HCT116 (cell line): ENCODE results near the gene PICALM. TPM values are rescaled to one million over a fixed set of nuclear protein-coding genes. Genes with fewer than 3 reads are reported as not detected.

ENCODE experiments used
- ATAC-seq: fragments of 200-7000 bp; cut with Tn5 transposase; 2 replicates; pipeline ENCODE4 v1.9.1; 2020; ENCODE audit warnings: mild to moderate bottlenecking, moderate library complexity
- BruUV-seq: library from RNA; stranded (reverse); fragments of 400-500 nt; replicated peaks from 2 replicates; lab custom pipeline; 2021; lab: Mats Ljungman, UMichigan
- CTCF ChIA-PET: fragments of 300-600 bp; sonication (Branson Sonifier 250); formaldehyde crosslinking; loops from one replicate; lab custom pipeline; 2021; ENCODE audit warnings: antibody characterized with exemption; lab: Charles Lee
- POLR2A ChIA-PET: fragments of 300-600, 350-600 bp; sonication (Branson Sonifier 250); formaldehyde crosslinking; loops from one replicate; lab custom pipeline; 2021; ENCODE audit warnings: antibody characterized with exemption; lab: Charles Lee
- RAD21 ChIA-PET, 2 experiments: fragments of 300-600 bp; sonication (Branson Sonifier 250); formaldehyde crosslinking; loops; one replicate each; lab custom pipeline; 2023; ENCODE audit warnings: low total read pairs in 2 of 2; ENCODE audit not compliant: uncharacterized antibody in 2 of 2, unreplicated experiment in 2 of 2, low non-redundant PET in 1 of 2; lab: Charles Lee
- DNase-seq: peaks from one replicate; pipeline ENCODE4 v3.0.0-alpha.2; 2010; ENCODE audit warnings: low read depth, low spot score
- H2AFZ ChIP-seq: fragments of 200-600 bp; shearing (Covaris generic), sonication (generic); 2 replicates; pipeline ENCODE4 v1.6.1; 2017; ENCODE audit warnings: low read depth, mixed run types, mixed read lengths, antibody characterized with exemption, low read length; ENCODE audit not compliant: poor library complexity, severe bottlenecking
- H3K27ac ChIP-seq: 2 replicates; pipeline ENCODE4 v1.5.1; 2012; ENCODE audit warnings: low read depth, low read length
- H3K27me3 ChIP-seq: fragments of 200-600 bp; sonication (generic); 2 replicates; pipeline ENCODE4 v1.6.1; 2016; ENCODE audit warnings: mixed run types, low read length, mixed read lengths; ENCODE audit not compliant: insufficient read depth
- H3K36me3 ChIP-seq, 2 experiments: fragments of 200-500 bp in 1 of 2; fragments of 200-600 bp in 1 of 2; sonication (Bioruptor generic) in 1 of 2; sonication (generic) in 1 of 2; 2 replicates each; pipeline versions ENCODE4 v1.5.1 to v1.6.1; 2014 to 2016; ENCODE audit warnings: low read length in 2 of 2, inconsistent platforms in 1 of 2, mixed read lengths in 1 of 2, mixed run types in 1 of 2; ENCODE audit not compliant: insufficient read depth in 2 of 2, control insufficient read depth in 1 of 2
- H3K4me1 ChIP-seq, 2 experiments: fragments of 200-600 bp in 1 of 2; sonication (generic) in 1 of 2; 2 replicates each; pipeline versions ENCODE4 v1.5.1 to v1.6.1; 2012 to 2017; ENCODE audit warnings: low read length in 2 of 2, inconsistent platforms in 1 of 2, mild to moderate bottlenecking in 1 of 2, mixed read lengths in 1 of 2, mixed run types in 1 of 2, moderate library complexity in 1 of 2; ENCODE audit not compliant: insufficient read depth in 2 of 2, control insufficient read depth in 1 of 2
- H3K4me2 ChIP-seq: fragments of 200-600 bp; sonication (generic); 2 replicates; pipeline ENCODE4 v1.6.1; 2017; ENCODE audit warnings: mixed run types, low read length, mixed read lengths
- H3K4me3 ChIP-seq, 2 experiments: fragments of 200-600 bp in 1 of 2; sonication (generic) in 1 of 2; replicated peaks in 1 of 2; 2 replicates each; pipeline ENCODE4 v1.5.1; 2011 to 2016; ENCODE audit warnings: low read length in 2 of 2, control low read depth in 1 of 2, low read depth in 1 of 2, mild to moderate bottlenecking in 1 of 2, mixed read lengths in 1 of 2, mixed run types in 1 of 2
- H3K79me2 ChIP-seq: fragments of 200-600 bp; sonication (generic); 2 replicates; pipeline ENCODE4 v1.6.1; 2017; ENCODE audit warnings: mild to moderate bottlenecking, mixed run types, low read length, moderate library complexity, mixed read lengths; ENCODE audit not compliant: insufficient read depth
- H3K9ac ChIP-seq: fragments of 200-600 bp; sonication (generic); 2 replicates; pipeline ENCODE4 v1.6.1; 2016; ENCODE audit warnings: low read length, mixed read lengths
- H3K9me2 ChIP-seq: fragments of 200-600 bp; sonication (generic), shearing (Covaris generic); 2 replicates; pipeline ENCODE4 v1.6.1; 2017; ENCODE audit warnings: mixed run types, mild to moderate bottlenecking, moderate library complexity; ENCODE audit not compliant: insufficient read depth
- H3K9me3 ChIP-seq, 2 experiments: fragments of 200-500 bp in 1 of 2; fragments of 200-600 bp in 1 of 2; sonication (Bioruptor generic) in 1 of 2; sonication (generic) in 1 of 2; 2 replicates each; pipeline ENCODE4 v1.6.1; 2014 to 2017; ENCODE audit warnings: low read length in 2 of 2, mixed read lengths in 2 of 2, inconsistent platforms in 1 of 2, low read depth in 1 of 2, mild to moderate bottlenecking in 1 of 2, mixed run types in 1 of 2, moderate library complexity in 1 of 2; ENCODE audit not compliant: control insufficient read depth in 1 of 2, insufficient read depth in 1 of 2
- H4K20me1 ChIP-seq: fragments of 200-600 bp; sonication (generic), shearing (Covaris generic); 2 replicates; pipeline ENCODE4 v1.6.1; 2017; ENCODE audit warnings: mixed run types, mild to moderate bottlenecking, moderate library complexity; ENCODE audit not compliant: insufficient read depth
- EGR1 ChIP-seq: IDR thresholded peaks from 2 replicates; pipeline ENCODE4 v1.6.1; 2012; ENCODE audit warnings: low read depth
- EZH2 ChIP-seq: fragments of 200-600 bp; sonication (generic); IDR thresholded peaks from 2 replicates; pipeline ENCODE4 v1.6.1; 2017; ENCODE audit warnings: antibody characterized with exemption, mixed run types
- FOSL1 ChIP-seq: IDR thresholded peaks from 2 replicates; pipeline ENCODE4 v1.6.1; 2012; ENCODE audit warnings: low read depth
- JUND ChIP-seq: IDR thresholded peaks from 2 replicates; pipeline ENCODE4 v1.6.1; 2012
- SP1 ChIP-seq: IDR thresholded peaks from 2 replicates; pipeline ENCODE4 v1.6.1; 2012; ENCODE audit warnings: low read depth
- SRF ChIP-seq: IDR thresholded peaks from 2 replicates; pipeline ENCODE4 v1.6.1; 2012; ENCODE audit warnings: low read depth
- ZFX ChIP-seq: fragments of 450-650 bp; IDR thresholded peaks from 2 replicates; pipeline ENCODE4 v1.6.1; 2017
- intact Hi-C: fragments of 100-400 bp; cut with micrococcal nuclease; formaldehyde crosslinking; loops from 2 replicates; pipeline ENCODE4 v1.10.0; 2022
- total RNA-seq: library from RNA; stranded (reverse); gene quantifications from one replicate; pipeline ENCODE4 v1.2.1, GENCODE V29; 2021; ENCODE audit not compliant: unreplicated experiment
- TF ChIP-seq, protein P1 (sequence below): IDR thresholded peaks from 2 replicates; pipeline ENCODE4 v1.6.1; 2012; ENCODE audit warnings: low read depth

Gene PICALM
- total RNA-seq, 1 experiment from 2014 or later, result 90.6 TPM

DNA sequence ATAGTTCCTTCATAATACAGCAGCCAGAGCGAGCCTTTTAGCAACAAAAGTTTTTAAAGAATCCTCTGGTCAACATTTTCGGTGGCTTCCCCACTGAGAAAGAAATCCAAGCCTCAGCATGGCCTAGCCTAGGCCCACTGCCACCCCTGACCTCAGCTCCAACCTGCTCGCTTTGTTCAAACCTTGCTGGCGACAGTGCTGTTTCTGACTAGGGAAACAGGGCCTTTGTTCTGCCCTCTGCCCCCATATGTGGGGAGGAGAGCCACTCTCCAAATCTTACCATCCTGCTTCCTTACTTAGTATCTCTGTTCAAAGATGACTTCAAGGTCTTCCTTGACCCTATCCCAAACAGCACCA is 117.9 kb downstream of the PICALM start:
- no peak overlapping the region for H3K9ac ChIP-seq
- CTCF ChIA-PET, result interaction anchor here (1.4 kb wide), 1 partner anchor 243 kb away, joined by 3 read pairs; no protein-coding TSS in a partner anchor
- no peaks in the 10 kb centered on the region for H3K27me3 ChIP-seq
- no peak overlapping the region for H3K27ac ChIP-seq
- H4K20me1 ChIP-seq, result no peaks in the 10 kb centered on the region
- TF ChIP-seq JUND (no peak), SP1 (no peak), ZFX (no peak), EGR1 (no peak), FOSL1 (no peak), SRF (no peak), EZH2 (no peak)
- TF ChIP-seq, protein P1, sequence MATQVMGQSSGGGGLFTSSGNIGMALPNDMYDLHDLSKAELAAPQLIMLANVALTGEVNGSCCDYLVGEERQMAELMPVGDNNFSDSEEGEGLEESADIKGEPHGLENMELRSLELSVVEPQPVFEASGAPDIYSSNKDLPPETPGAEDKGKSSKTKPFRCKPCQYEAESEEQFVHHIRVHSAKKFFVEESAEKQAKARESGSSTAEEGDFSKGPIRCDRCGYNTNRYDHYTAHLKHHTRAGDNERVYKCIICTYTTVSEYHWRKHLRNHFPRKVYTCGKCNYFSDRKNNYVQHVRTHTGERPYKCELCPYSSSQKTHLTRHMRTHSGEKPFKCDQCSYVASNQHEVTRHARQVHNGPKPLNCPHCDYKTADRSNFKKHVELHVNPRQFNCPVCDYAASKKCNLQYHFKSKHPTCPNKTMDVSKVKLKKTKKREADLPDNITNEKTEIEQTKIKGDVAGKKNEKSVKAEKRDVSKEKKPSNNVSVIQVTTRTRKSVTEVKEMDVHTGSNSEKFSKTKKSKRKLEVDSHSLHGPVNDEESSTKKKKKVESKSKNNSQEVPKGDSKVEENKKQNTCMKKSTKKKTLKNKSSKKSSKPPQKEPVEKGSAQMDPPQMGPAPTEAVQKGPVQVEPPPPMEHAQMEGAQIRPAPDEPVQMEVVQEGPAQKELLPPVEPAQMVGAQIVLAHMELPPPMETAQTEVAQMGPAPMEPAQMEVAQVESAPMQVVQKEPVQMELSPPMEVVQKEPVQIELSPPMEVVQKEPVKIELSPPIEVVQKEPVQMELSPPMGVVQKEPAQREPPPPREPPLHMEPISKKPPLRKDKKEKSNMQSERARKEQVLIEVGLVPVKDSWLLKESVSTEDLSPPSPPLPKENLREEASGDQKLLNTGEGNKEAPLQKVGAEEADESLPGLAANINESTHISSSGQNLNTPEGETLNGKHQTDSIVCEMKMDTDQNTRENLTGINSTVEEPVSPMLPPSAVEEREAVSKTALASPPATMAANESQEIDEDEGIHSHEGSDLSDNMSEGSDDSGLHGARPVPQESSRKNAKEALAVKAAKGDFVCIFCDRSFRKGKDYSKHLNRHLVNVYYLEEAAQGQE, result no peak
- TF ChIP-seq, all 23 proteins: peak for 0
- Histone ChIP-seq H3K4me3 (no peak overlapping the region), H3K79me2 (no peaks in the 10 kb centered on the region), H3K4me2 (no peak overlapping the region), H3K4me1 (peaks cover 0 to 24% of the 10 kb centered on the region in 2 experiments; a peak in 1 of 4 replicates), H3K36me3 (no peaks in the 10 kb centered on the region), H2AFZ (no peak overlapping the region), H3K9me3 (no peaks in the 10 kb centered on the region), H3K9me2 (no peaks in the 10 kb centered on the region)
- DNase-seq (no peak), ATAC-seq (no peak)
- POLR2A ChIA-PET, result no interaction called here
- RAD21 ChIA-PET, result no interaction called here
- intact Hi-C loops, result no loop called here
- BruUV-seq, result no TSS peak
